Uterus (tissue), 4 donors: ENCODE data around the gene NES. TPM values are rescaled to one million over a fixed set of nuclear protein-coding genes. Genes with fewer than 3 reads are reported as not detected.

Source experiments
- DNase-seq, 2 donors: peaks; one replicate each; pipeline ENCODE4 v3.0.0-alpha.2; 2019 to 2020
- H3K27ac ChIP-seq, 2 donors: fragments of 200-600 bp; sonication (generic); 1 replicate in 1 of 2; 2 replicates in 1 of 2; pipeline ENCODE4 v1.5.1; 2016 to 2018
- H3K27me3 ChIP-seq, 2 donors: fragments of 200-600 bp; sonication (generic); one replicate each; pipeline ENCODE4 v1.5.1; 2018 to 2019; ENCODE audit warnings: control low read depth in 1 of 2
- H3K36me3 ChIP-seq, 2 donors: fragments of 200-600 bp; sonication (generic); one replicate each; pipeline ENCODE4 v1.5.1; 2019; ENCODE audit warnings: control low read depth in 1 of 2
- H3K4me1 ChIP-seq, 2 donors: fragments of 200-600 bp; sonication (generic); one replicate each; pipeline ENCODE4 v1.5.1; 2018 to 2019; ENCODE audit warnings: control low read depth in 1 of 2
- H3K4me3 ChIP-seq, 2 donors: fragments of 200-600 bp; sonication (generic); 1 replicate in 1 of 2; 2 replicates in 1 of 2; pipeline ENCODE4 v1.5.1; 2018 to 2019; ENCODE audit warnings: mild to moderate bottlenecking in 1 of 2
- H3K9me3 ChIP-seq, 2 donors: fragments of 200-600 bp; sonication (generic); one replicate each; pipeline ENCODE4 v1.5.1; 2019; ENCODE audit warnings: control low read depth in 1 of 2
- POLR2A ChIP-seq, 2 donors: fragments of 450-650 bp; IDR thresholded peaks; one replicate each; pipeline ENCODE4 v1.6.1; 2016; ENCODE audit warnings: antibody characterized with exemption in 2 of 2, mild to moderate bottlenecking in 1 of 2, moderate library complexity in 1 of 2
- intact Hi-C: fragments of 100-400 bp; cut with DNase I; formaldehyde crosslinking; loops from one replicate; pipeline ENCODE4 v1.15.1; 2023; ENCODE audit warnings: low total_unique reads
- total RNA-seq, 4 donors: library from RNA; depleted of rRNA in 3 of 4; stranded (reverse); fragments of >200 nt in 3 of 4; gene quantifications; one replicate each; pipeline versions ENCODE4 v1.1.0 to v1.2.4, GENCODE V29; 2014 to 2023
- TF ChIP-seq, protein P1 (sequence below), 4 experiments: fragments of 200-600 bp in 2 of 4; fragments of 450-650 bp in 2 of 4; sonication (generic) in 2 of 4; IDR thresholded peaks; one replicate each; pipeline ENCODE4 v1.5.1; 2016 to 2019; ENCODE audit warnings: antibody characterized with exemption in 4 of 4, mild to moderate bottlenecking in 2 of 4, moderate library complexity in 1 of 4
- donor health status: DM: yes; HTN: yes; CAD: no.

The NES gene
- total RNA-seq, 4 donors from 2014 or later: 9.7 to 70.9 (median 34.5) TPM

- Histone ChIP-seq H3K27ac (peak overlapping the region; percentile 87 to 89), H3K9me3 (no peaks in the 10 kb centered on the region), H3K36me3 (no peaks in the 10 kb centered on the region), H3K27me3 (no peaks in the 10 kb centered on the region), H3K4me3 (no peak overlapping the region), H3K4me1 (peaks cover 9 to 38% of the 10 kb centered on the region in 2 donors)
- TF ChIP-seq, protein P1, sequence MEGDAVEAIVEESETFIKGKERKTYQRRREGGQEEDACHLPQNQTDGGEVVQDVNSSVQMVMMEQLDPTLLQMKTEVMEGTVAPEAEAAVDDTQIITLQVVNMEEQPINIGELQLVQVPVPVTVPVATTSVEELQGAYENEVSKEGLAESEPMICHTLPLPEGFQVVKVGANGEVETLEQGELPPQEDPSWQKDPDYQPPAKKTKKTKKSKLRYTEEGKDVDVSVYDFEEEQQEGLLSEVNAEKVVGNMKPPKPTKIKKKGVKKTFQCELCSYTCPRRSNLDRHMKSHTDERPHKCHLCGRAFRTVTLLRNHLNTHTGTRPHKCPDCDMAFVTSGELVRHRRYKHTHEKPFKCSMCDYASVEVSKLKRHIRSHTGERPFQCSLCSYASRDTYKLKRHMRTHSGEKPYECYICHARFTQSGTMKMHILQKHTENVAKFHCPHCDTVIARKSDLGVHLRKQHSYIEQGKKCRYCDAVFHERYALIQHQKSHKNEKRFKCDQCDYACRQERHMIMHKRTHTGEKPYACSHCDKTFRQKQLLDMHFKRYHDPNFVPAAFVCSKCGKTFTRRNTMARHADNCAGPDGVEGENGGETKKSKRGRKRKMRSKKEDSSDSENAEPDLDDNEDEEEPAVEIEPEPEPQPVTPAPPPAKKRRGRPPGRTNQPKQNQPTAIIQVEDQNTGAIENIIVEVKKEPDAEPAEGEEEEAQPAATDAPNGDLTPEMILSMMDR (IDR thresholded peaks at IDR 0.05): no peak
- TF ChIP-seq POLR2A (IDR thresholded peaks at IDR 0.05): no peak
- intact Hi-C loops: no loop called here
- peak in 1 of 2 donors; percentile 43 for DNase-seq
These were observed 10.2 kb downstream of the NES start for GRCh38 chr1:156666862-156667609.

DNA sequence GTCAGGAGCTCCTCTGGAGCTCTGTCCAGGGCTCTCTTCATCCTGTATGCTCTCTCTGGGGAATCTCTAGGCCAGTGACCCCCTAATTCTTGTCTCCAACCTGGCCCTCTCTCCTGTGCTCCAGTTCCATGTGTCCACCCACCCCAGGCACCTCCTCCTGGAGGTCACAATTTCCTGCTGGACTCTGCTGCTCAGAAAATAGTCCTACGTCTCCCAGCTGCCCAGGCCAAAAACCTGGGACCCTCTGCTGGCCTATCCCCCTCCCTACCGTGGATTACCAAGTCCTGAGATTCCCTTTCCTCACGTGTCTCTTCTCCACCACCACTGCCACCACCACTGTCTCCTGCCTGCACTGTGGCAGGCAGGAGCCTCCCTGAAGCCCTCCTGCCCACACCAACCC, 11.7 kb downstream of the NES start:
- intact Hi-C loops: no loop called here
- Histone ChIP-seq H3K4me1 (peaks cover 13 to 44% of the 10 kb centered on the region in 2 donors), H3K36me3 (no peaks in the 10 kb centered on the region), H3K27ac (peak overlapping the region; percentile 87 to 89), H3K27me3 (no peaks in the 10 kb centered on the region), H3K4me3 (no peak overlapping the region), H3K9me3 (no peaks in the 10 kb centered on the region)
- no peak for TF ChIP-seq POLR2A (IDR thresholded peaks at IDR 0.05)
- TF ChIP-seq, protein P1 (IDR thresholded peaks at IDR 0.05): no peak
- DNase-seq: no peak

- DNase-seq: peak; percentile 42 to 63
- TF ChIP-seq POLR2A (IDR thresholded peaks at IDR 0.05): peak in 1 of 2 donors; percentile 23
- TF ChIP-seq, protein P1 (IDR thresholded peaks at IDR 0.05): no peak
- Histone ChIP-seq H3K4me3 (no peak overlapping the region), H3K4me1 (peaks cover 13 to 44% of the 10 kb centered on the region in 2 donors), H3K9me3 (no peaks in the 10 kb centered on the region), H3K27ac (peak overlapping the region; percentile 87 to 89), H3K36me3 (no peaks in the 10 kb centered on the region), H3K27me3 (no peaks in the 10 kb centered on the region)
- intact Hi-C loops: no loop called here
These were observed 12.3 kb downstream of the NES start for GRCh38 chr1:156664767-156665411.

- Histone ChIP-seq H3K4me3 (no peak overlapping the region), H3K4me1 (peaks cover 20 to 44% of the 10 kb centered on the region in 2 donors)
- intact Hi-C loops: no loop called here
These were observed 13.0 kb downstream of the NES start for GRCh38 chr1:156664046-156664766.

More at GRCh38 chr1:156664046-156664766, 13.0 kb downstream of the NES start:
- no peak for TF ChIP-seq POLR2A (IDR thresholded peaks at IDR 0.05)
- TF ChIP-seq, protein P1 (IDR thresholded peaks at IDR 0.05): no peak
- peak overlapping the region; percentile 87 to 89 for H3K27ac ChIP-seq
- H3K36me3 ChIP-seq: no peaks in the 10 kb centered on the region
- no peaks in the 10 kb centered on the region for H3K9me3 ChIP-seq
- peak in 1 of 2 donors; percentile 31 for DNase-seq
- no peaks in the 10 kb centered on the region for H3K27me3 ChIP-seq
